IPS DF 4.7 (cell line): ENCODE results near the gene MSRB2.

Experiments used
- DNase-seq: peaks from one replicate; pipeline ENCODE4 v3.0.0-alpha.2; 2013; ENCODE audit warnings: low spot score; ENCODE audit errors: extremely low read depth

The MSRB2 gene

GRCh38 chr10:23111517-23112286, 16.3 kb downstream of the MSRB2 start:
- no peak for DNase-seq

GRCh38 chr10:23114228-23114850, 19.0 kb downstream of the MSRB2 start:
- no peak for DNase-seq

DNA sequence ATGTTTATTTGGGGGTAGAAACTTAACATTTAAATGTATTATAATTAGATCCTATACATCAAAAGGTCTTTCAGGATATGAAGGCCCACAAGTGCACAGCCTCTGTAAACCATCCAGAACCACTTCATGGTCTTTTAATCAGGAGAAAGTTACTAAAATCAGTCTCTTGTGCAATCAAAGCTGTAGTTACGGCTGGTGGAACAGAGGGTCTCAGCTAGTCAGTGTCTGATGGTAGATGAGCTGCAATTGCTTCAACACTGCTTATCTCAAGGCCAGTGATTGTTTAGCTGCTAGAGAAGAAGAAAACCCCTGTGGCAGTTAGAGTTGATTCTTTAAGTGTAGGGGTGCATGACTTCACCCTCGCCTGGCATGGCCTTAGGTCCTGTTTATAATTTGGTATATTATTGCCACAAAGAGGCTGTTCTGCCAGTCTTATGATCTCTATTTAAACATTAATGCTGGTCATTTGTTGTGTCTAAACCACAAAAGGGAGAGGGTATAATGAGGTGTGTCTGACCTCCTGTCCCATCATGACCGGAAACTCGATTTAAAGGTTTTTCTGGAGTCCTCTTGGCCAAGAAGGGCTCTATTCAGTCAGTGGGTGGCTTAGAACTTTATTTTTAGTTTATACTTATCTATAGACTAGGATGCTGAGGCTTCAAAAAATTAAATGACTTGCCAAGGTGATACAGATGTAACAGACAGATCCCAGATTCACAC, 21.3 kb downstream of the MSRB2 start:
- no peak for DNase-seq

DNA sequence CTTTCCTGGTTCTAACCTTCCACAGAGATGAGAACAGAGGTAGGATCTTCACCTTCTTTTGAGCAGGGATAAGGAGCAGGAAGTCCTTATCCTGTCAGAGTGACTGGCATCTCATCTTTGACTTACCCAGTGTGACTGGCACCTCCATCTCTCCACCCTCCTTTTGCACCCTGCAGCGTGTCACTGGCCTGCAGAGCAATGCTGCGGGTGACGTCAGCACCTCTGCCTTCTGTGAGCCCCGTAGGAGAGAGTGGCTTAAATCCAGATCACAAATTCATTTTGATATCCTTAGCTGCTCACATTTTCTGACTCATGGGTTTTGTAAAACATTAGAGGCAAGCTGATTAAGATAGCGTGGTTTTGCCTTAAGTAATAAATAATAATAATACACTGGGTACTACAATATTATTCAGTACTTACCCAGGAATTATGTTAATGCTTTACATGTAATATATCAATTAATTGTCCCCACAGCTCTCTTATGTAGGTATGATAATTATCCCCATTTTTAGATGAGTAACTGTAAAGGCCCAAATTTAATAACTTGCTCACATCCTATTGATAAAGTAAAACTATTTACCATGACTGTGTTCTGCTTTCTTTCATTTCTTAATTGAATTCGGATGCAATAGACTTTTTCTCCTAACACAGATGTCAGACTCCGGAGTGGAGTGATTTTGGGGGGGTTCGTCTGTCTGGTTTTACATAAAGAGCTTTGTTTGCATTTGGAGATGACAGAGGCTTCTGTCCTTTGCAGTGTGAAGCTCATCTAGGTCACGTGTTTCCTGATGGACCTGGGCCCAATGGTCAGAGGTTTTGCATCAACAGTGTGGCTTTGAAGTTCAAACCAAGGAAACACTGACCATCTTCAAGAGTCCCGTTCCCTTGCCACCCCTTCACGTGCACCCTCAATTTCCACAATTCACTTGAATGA, 24.9 kb downstream of the MSRB2 start:
- no peak for DNase-seq

GRCh38 chr10:23121135-23121534, 25.8 kb downstream of the MSRB2 start:
- DNase-seq = no peak

- no peak for DNase-seq
These were observed 41.1 kb downstream of the MSRB2 start for GRCh38 chr10:23136462-23136861.

DNA sequence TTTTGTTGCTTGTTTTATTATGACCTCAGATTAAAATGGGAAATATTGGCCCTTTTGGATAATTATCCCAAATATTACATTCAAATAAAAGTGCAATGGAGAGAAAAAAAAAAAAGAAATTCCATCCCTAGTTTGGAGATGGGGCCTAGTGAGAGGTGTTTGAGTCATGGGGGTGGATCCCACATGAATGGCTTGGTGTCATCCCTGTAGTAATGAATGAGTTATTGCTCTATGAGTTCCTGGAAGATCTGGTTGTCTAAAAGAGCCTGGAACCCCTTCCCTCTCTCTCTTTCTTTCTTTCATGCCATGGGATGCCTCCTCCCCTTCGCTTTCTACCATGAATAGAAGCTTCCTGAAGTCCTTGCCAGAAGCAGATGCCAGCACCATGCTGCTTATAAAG, 44.3 kb downstream of the MSRB2 start:
- no peak for DNase-seq

- DNase-seq = no peak
These were observed 46.6 kb downstream of the MSRB2 start for GRCh38 chr10:23141995-23142394.

DNA sequence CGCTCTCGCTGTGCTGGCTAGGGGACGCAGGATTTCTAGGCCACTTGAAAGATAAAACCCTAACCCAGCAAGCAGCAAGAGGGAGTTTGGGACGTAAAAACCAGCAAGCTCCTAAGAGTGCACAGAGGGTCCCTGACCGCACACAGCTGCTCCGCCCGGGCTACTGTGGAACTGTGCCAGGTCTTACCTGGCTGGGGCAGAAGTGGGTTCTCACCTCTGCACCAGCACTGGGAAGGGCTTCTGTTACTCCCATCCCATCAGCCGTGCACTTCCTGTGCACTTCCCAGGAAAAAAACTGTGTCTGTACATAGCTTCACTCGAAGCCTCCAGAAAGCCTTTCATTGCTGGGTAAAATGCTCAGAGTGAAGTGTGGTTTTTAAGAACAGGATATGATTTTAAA, 50.9 kb downstream of the MSRB2 start:
- DNase-seq = no peak

DNA sequence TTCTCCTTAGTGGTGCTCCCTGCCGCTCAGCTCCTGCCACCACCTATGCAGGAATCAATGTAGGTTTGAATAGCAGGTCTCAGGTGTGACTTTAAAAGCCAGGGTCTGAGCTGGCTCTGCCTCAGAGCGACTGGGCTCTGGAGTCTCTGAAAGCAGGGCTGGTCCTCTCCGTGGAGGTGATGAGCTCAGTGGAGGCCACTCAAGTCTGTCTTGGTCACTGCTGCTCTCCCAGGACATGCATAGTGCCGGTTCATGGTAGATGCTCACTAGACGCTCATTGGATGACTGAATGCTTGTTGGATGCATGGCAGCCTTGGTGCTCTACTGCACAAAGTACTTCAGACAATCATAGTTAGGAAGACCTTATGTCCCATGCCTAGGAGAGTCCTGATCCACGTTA, 51.7 kb downstream of the MSRB2 start:
- no peak for DNase-seq

DNA sequence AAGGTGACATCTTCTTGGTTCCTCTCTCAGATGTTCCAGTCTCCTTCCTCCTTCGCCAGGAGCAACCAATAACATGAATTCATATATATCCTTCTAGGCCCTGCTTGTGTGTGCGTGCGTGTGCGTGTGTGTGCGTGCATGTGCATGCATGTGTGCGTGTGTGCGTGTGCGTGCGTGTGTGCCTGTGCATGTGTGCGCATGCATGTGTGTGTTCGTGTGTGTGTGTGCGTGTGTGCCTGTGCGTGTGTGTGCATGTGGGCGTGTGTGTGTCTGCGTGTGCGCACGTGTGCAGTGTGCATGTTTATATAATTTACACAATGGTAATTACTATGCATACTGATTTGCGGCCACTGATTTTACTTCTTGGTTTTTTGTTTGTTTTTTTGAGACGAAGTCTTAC, 52.8 kb downstream of the MSRB2 start:
- no peak for DNase-seq

DNA sequence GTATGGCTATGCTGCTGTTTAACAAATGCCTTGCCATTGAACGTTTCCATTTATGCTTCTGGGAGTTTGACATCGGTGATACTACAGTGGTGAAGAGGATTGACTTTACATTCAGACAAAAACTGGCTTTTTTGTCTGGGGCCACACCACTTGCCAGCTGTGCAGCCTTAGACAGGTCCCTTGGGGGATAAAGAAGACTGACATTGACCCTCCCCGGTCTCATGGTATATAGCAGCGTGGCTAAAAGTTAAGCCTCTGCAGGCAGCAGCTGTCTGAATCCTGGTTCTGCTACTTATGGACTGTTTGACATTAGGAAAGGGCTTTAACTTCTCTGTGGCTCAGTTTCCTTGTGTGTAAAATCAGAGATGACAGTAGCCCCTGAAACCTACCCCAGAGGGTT, 54.7 kb downstream of the MSRB2 start:
- DNase-seq = no peak

DNA sequence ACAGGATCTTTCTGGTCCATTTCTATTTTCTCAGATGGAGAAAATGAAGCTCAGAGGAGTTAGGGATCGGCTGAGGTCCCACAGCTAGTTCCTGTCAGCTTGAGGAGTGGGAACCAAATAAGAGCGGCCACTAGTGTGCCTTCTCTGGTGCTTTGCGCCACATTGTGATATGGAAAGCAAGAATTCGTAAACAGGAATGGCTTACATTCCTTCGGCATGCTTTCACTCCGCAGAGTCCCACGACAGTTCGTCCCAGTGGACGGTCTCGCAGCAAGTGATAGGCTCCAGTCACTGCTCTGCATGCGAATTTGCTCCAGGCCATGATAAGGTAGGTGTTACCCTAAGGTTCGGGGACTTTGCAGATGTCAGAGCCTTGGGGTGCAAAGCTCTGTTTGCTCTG, 55.2 kb downstream of the MSRB2 start:
- DNase-seq = no peak

GRCh38 chr10:23151071-23151470, 55.7 kb downstream of the MSRB2 start:
- DNase-seq = no peak

- DNase-seq = no peak
These were observed 59.8 kb downstream of the MSRB2 start for GRCh38 chr10:23155169-23155568.

DNA sequence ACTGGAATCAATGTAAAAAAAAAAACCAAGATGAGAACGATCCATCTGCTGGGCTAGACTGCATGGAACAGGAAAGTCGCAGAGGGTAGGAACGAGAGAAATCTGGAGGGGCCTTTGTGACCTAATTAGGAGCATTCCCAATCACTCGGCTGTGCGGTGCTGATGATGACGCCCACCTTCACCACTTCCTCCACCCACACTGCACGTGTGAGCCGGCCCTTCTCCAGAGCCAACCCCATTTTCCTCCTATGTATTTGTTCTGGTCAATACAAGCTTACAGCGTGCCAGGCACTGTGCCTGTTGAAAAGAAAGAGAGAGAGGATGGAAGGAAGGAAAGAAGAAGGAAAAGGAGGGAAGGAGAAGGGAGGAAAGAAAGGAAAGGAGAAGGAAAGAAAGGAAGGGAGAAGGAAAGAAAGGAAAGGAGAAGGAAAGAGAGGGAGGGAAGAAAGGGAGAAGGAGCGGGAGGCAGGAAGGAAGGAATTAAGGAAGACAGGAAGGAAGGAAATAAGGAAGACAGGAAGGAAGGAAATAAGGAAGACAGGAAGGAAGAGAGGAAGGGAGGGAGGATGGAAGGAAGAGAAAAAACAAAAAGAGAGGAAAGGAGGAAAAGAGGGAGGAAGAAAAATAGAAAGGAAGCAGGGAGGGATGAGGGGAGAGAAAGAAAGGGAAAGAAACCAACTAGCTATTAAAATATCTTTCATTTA, 61.2 kb downstream of the MSRB2 start:
- no peak for DNase-seq

DNA sequence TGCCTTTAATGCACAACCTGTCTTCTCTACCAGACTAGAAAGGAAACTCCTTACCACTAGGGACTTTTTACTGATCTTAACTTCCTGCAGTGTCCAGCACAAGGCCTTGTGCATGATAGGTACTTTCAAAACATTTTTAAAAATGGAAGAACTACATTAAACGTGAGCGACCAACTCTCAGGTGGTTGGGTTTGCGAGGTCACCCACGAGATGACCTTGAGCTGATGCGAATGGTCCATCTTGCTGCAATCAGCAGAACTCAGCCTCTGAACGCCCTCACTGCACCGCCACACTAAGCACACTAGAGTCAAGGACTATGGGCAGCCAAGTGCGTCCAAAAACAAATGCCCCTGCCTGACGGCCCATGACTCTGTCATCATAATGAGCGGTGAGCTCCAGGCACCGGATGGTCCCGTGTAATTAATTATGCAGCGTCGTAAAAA, 61.9 kb downstream of the MSRB2 start:
- DNase-seq = no peak

GRCh38 chr10:23157691-23158369, 62.5 kb downstream of the MSRB2 start:
- DNase-seq = no peak

DNA sequence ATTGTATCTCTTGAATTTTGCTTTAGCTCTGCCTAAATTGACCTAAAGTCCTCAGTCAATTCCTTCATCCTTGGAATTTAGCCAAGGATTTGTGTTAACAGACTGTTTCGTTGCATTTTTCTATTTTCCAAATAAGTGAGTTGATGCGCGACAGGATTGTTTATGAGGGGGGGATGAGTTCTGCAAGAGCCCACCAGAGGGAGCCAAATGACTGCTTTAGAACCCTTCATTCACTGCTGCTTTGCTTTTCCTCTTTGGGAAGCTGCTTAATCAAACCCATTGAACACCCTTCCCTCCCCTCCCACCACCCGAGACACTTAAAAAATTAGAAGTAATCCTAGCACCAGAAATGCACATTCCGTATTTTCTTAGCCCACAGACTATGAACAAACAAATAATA, 63.0 kb downstream of the MSRB2 start:
- DNase-seq = no peak

DNA sequence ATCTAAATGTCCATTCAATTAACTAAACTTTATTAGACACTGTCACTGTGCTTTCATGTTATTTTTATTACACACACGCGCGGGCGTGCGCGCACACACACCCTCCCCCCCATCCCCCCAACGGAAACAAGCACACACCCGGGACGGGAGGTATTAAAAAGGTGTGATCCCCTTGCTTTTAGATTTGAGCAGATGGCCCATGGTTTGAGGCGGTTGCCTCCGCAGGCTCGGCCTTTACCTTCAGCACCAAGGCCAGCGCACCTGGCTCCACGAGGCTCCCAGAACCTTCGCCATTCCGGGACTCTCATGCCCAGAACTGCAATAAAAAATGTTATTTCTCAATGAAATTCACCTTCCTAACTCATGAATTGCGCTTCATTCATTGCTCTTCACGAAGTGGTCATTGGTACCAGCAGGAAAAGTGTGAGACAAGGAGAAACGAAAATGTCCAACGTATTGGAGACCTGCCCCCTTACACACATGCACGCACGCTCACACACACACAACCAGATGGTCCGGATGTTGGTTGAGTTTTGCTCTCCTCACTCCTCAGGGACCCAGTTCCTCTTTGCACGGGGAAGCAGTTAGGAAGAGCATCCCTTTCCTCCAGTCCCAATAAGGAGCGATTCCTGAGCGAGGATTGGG, 76.0 kb downstream of the MSRB2 start:
- no peak for DNase-seq
